Activated naive CD4-positive, alpha-beta T cell treated with anti-CD3 and anti-CD28 coated beads for 36 hours (primary cell): ENCODE measurements around the gene RABIF. TPM values are rescaled to one million over a fixed set of nuclear protein-coding genes. Genes with fewer than 3 reads are reported as not detected.

Source experiments
- total RNA-seq, 2 experiments: library from RNA; stranded (reverse); gene quantifications; one replicate each; pipeline ENCODE4 v1.2.3, GENCODE V29; 2021

RABIF gene
- total RNA-seq, 2 experiments from 2014 or later = 5.9 to 6.2 TPM

Other genes starting within 250 kb of the RABIF start
- not detected for gene SYT2, start 178.7 kb downstream of the RABIF start, total RNA-seq
- 10 to 100 TPM; 16.8 to 18.2 TPM for gene KDM5B, start 80.7 kb downstream of the RABIF start, total RNA-seq
- gene PCAT6, start 78.2 kb downstream of the RABIF start, total RNA-seq = under 1 TPM; 0.37 to 0.43 TPM
- 10 to 100 TPM; 42.5 to 42.6 TPM for gene KLHL12, start 38.1 kb upstream of the RABIF start, total RNA-seq
- gene ADIPOR1, start 69.2 kb upstream of the RABIF start, total RNA-seq = 10 to 100 TPM; 75.5 to 77.0 TPM
- 10 to 100 TPM; 13.5 to 14.1 TPM for gene CYB5R1, start 78.1 kb upstream of the RABIF start, total RNA-seq
- 10 to 100 TPM; 80.3 to 90.6 TPM for gene TMEM183A, start 118.2 kb upstream of the RABIF start, total RNA-seq
- gene PPFIA4, start 137.3 kb upstream of the RABIF start, total RNA-seq = 1 to 10 TPM; 4.5 to 6.5 TPM
- gene MYOG, start 196.9 kb upstream of the RABIF start, total RNA-seq = not detected
- not detected for gene ADORA1, start 238.6 kb upstream of the RABIF start, total RNA-seq